ENCODE data around the gene ANKDD1A.
A peak's percentile ranks its signal among the peaks of the same experiment; 100 is the strongest.

GRCh38 chr15:64949383-64950186 lies 37.9 kb downstream of the ANKDD1A start:
- TF ChIP-seq POLR2AphosphoS5 (IDR thresholded peaks at IDR 0.05; ENCODE audit: low read depth, low read length) (peak; percentile 22; the same call in 1 of the 2 replicates), POLR2A (IDR thresholded peaks at IDR 0.05; ENCODE audit: low read depth, low read length) (no peak)
